Fibroblast of the aortic adventitia (primary cell): ENCODE data around the gene TRIM52. TPM values are rescaled to one million over a fixed set of nuclear protein-coding genes. Genes with fewer than 3 reads are reported as not detected.

ENCODE experiments used
- DNase-seq: peaks from one replicate; pipeline ENCODE4 v3.0.0-alpha.2; 2010; ENCODE audit warnings: low read depth
- H3K4me3 ChIP-seq: 2 replicates; pipeline ENCODE4 v1.5.1; 2011; ENCODE audit warnings: low read depth, mild to moderate bottlenecking, control low read depth, low read length, moderate library complexity
- CTCF ChIP-seq: IDR thresholded peaks from 2 replicates; pipeline ENCODE4 v1.5.1; 2011; ENCODE audit warnings: mild to moderate bottlenecking, low read length, control low read depth, inconsistent platforms; ENCODE audit not compliant: insufficient read depth
- total RNA-seq: library from RNA; depleted of rRNA; stranded (reverse); fragments of >200 nt; gene quantifications from 2 replicates; pipeline ENCODE4 v1.2.3, GENCODE V29; 2012; ENCODE audit warnings: low replicate concordance

TRIM52 gene
- total RNA-seq, 1 donor, result 7.4 TPM

- no peak overlapping the region for H3K4me3 ChIP-seq
- no peak for DNase-seq
- no peak for TF ChIP-seq CTCF
Observed at GRCh38 chr5:181230551-181230950, 30.4 kb downstream of the TRIM52 start.

GRCh38 chr5:181229996-181230395, 30.9 kb downstream of the TRIM52 start:
- no peak overlapping the region for H3K4me3 ChIP-seq
- no peak for DNase-seq
- no peak for TF ChIP-seq CTCF

DNA sequence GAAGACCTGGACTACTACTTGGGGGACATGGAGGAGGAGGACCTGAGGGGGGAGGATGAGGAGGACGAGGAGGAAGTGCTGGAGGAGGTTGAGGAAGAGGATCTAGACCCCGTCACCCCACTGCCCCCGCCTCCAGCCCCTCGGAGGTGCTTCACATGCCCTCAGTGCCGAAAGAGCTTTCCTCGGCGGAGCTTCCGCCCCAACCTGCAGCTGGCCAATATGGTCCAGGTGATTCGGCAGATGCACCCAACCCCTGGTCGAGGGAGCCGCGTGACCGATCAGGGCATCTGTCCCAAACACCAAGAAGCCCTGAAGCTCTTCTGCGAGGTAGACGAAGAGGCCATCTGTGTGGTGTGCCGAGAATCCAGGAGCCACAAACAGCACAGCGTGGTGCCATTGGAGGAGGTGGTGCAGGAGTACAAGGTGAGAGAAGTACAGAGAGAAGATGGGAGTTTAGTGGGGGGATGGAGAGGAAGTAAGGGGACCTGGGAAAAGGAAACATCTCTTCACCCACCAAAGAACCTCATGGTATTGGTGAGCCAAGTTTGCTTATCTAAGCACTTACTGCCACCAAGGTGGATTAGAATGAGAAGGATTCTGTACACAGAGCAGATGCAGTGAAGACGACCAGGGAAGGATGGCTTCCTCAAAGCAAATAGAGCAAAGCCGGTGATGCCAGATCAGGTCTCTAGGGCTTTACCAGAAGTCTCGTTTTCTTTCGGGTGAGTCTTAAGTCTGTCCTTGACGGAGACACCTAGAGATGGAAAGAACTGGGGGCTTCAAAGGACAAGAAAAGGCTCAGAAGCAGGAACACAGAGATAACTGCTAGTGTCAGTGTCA, 36.3 kb downstream of the TRIM52 start:
- peak overlapping the region; percentile 95 for H3K4me3 ChIP-seq
- no peak for DNase-seq
- TF ChIP-seq CTCF, result no peak

- DNase-seq, result no peak
- TF ChIP-seq CTCF, result no peak
- peak overlapping the region; percentile 95 for H3K4me3 ChIP-seq
Observed at GRCh38 chr5:181223729-181224389, 37.1 kb downstream of the TRIM52 start.

DNA sequence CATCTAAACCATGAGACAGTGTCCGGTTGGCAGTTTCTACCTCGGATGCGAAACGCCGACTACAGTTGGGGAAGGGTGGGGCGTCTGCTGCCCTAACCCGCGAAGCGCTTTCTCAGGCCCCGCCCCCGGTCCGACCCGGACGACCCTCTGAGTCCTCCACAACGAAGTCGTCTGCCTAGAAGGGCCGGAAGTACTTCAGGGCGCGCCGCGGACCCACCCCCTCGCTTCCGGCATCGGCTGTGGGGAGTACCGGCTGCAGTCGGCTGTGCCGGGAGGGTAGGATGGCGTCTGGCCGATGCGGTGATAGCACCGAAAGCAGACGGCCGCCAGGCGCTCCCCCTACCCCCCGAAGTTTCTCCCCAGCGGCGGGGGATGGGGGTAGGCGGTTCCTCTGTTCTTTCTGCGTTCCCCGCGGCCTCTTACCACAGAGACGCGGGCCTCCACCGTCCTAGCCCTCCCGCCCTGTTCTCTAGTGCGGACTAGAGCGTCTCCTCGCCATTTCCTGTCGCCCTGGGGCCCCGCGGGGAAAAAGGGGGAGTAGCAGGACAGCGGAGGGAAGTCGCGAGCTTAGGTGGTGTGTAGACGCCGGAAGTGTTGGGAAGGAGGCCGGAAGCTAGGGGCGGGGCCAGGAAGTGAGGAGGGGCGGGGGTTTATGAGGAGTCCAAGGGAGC, 37.8 kb downstream of the TRIM52 start, which contains the start of gene TRIM41:
TRIM41 (plus strand) TSS at position 224 of the 671 bp plus-strand sequence. CDS start 719 bp downstream, outside the sequence.
- H3K4me3 ChIP-seq, result peak within 1 kb of the TSS; percentile 95
- DNase-seq, result peak; percentile 98
- TF ChIP-seq CTCF, result peak; percentile 22

GRCh38 chr5:181222630-181223057, 38.3 kb downstream of the TRIM52 start:
- no peak for DNase-seq
- TF ChIP-seq CTCF, result no peak
- peak overlapping the region; percentile 95 for H3K4me3 ChIP-seq
